ENCODE data around the gene TRIM25.

TRIM25 gene

DNA sequence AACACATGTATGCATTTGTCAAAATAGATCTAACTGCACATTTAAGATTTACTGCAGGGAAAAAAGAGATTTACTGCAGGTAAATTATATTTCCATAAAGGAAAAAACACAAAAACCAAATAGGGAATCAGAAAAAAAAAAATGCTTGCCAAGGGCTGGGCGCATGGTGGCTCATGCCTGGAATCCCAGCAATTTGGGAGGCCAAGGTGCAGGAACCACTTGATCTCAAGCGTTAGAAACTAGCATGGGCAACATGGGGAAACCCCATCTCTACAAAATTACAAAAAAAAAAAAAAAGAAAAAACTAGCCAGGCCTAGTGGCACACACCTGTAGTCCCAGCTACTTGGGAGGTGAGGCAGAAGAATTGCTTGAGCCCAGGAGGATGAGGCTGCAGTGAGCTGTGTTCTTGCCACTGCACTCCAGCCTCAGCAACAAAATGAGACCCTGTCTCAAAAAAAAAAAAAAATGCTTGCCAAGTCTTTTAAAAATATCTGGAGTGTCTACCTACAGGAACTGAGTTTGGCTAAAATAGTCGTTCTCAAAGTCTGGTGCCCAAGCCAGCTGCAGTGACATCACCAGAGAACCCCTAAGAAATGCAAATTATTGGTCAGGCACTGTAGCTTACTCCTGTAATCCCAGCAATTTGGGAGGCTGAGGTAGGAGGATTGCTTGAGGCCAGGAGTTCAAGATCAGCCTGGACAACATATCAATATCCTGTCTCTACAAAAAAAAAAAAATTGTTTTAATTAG, 17.5 kb downstream of the TRIM25 start:
- no peak for DNase-seq (ENCODE audit: low read depth)

GRCh38 chr17:56894859-56895455, 18.9 kb downstream of the TRIM25 start:
- DNase-seq (ENCODE audit: low read depth) = no peak

- no peak for DNase-seq (ENCODE audit: low read depth)
Observed at GRCh38 chr17:56893503-56893902, 20.3 kb downstream of the TRIM25 start.

DNA sequence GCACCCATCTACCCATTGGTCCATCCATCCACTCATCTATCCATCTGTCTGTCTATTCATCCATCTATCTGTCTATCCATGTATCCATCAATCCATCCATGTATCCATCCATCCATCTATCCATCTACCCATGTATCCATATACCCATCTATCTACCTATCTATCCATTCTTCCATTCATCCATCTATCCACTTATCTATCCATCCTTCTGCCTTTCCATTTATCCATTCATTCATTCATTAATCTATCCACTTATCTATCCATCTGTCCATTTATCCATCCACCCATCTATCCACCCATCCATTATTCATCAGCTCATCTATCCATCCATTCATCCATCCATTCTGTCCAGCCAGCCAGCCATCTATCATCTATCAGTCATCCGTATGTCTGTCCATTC, 21.5 kb downstream of the TRIM25 start:
- DNase-seq (ENCODE audit: low read depth) = no peak

DNA sequence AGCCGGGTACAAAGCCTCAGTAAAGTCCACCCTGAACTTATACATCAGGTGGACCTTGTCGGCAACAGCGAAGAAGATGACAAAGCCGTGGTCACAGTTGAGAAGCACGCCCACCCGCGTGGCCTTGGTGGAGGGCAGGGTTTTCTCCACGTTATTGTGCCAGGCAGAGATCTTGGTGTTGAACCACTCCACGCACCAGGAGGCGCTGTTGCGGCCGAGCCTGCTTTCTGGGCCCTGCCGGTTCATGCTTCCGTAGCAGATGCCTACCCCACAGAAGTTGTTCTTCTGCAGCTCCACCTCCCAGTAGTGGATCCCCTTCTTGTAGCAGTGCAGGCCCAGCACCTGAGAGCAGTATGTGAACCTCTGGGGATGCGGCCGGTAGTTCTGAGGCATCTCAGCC, 22.1 kb downstream of the TRIM25 start:
- no peak for DNase-seq (ENCODE audit: low read depth)

GRCh38 chr17:56890906-56891674, 22.8 kb downstream of the TRIM25 start:
- no peak for DNase-seq (ENCODE audit: low read depth)

DNA sequence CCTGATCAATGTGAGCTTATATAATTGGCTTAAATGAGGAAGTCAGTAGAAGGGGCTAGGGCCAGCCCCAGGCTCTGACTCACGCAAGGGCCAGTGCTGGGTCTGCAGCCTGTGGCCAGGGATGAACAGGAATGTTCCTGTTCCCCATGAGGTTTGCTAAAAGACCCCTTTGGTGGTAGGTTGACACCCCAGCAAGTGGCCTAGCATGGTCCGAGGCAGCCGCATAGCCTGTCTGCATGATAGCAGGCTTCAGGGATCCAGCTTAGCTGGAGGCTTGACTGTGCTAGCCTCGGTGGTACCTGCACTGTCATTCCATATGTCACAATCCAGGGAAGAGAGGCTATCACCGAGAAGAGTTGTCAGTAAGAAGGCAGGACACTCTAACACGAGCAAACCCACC, 23.5 kb downstream of the TRIM25 start:
- no peak for DNase-seq (ENCODE audit: low read depth)

DNA sequence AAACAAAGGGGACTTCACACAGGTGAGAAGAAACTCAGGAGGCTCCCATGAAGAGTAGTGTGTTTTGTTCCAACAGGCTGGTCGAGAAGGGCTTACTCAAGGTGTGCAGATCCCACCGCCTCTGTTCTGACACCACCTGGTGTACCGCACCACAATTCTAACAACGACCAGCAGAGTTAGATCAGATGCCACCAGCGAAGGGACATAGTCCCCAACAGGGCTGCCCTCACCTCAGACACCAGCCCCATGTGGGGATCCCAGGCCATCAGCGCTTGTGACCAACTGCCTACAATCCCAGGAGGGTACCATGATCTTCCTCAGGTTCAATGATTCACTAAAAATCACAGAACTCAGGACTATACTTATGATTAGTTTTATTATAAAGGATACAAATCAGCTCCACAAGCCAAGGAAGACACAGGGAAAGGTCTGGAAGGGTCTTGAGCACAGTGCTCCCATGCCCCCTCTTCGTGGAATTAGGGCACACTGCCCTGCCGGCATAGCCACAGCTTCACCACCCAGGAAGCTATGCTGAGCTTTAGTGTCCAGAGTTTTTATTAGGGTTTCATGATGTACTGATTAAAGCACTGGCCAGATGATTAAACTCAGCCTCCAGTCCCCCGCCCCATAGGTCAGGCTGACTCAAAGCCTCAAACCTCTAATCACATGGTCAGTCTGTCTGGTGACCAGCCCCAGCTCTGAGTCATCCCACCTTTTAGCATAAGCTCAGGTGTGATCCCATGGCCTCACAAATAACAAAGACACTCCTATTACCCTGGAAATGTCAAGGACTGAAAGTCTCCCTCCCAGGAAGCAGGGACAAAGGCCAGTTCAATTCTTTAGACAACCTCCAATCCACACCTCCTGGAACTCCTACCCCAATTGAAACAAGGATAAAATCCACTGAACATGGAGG, 26.0 kb downstream of the TRIM25 start:
- no peak for DNase-seq (ENCODE audit: low read depth)

GRCh38 chr17:56887105-56887504, 26.7 kb downstream of the TRIM25 start:
- DNase-seq (ENCODE audit: low read depth) = no peak

- DNase-seq (ENCODE audit: low read depth) = no peak
Observed at GRCh38 chr17:56886288-56886731, 27.5 kb downstream of the TRIM25 start.

DNA sequence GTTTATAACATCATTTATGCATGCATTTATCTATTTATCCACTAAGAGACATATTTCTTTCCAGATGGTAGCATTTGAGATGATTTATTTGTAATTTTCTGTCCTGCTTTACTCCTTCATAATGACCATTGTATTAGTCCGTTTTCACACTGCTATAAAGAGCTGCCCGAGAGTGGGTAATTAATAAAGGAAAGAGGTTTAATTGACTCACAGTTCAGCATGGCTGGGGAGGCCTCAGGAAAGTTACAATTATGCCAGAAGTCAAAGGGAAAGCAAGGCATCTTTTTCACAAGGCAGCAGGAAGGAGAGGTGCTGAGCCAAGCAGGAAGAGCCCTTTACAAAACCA, 28.6 kb downstream of the TRIM25 start:
- DNase-seq (ENCODE audit: low read depth) = no peak

DNA sequence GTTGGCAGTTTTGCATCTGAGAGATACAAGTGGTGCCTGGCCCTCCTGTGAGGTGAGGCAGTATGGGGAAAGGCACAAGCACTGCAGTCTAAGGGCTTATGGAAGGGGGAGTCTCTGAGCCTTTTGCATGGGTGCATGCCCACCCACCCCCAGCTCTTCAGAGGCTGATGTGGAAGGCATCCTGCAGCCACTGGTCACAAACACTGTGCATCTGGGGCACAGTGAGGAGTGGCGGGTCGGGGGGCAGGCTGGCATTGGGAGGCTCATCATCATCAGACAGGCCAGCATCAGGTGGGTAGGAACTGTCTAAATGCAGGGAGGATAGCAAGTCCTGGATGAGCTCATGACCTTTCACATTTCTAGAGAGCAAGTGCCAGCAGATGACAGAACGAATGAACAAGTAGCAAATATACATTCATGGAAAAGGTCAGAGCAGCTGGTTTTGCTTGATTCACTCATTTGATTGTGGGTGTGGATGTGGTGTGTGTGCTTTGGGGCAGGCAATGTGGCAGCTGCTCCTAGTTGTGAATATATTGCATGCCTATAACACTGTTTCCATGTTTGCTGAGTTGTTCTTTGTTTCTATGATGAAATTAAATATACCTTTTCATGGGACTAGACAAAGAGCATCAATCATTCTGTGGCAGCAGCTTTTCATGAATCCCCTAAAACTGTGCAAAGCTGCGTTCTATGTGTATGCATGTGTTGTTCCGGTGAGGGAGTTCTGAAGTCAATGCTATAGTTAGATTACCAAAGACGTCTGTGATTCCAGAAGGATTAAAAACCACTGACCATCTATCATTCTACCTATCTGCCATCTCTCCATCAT, 29.2 kb downstream of the TRIM25 start:
- no peak for DNase-seq (ENCODE audit: low read depth)

DNA sequence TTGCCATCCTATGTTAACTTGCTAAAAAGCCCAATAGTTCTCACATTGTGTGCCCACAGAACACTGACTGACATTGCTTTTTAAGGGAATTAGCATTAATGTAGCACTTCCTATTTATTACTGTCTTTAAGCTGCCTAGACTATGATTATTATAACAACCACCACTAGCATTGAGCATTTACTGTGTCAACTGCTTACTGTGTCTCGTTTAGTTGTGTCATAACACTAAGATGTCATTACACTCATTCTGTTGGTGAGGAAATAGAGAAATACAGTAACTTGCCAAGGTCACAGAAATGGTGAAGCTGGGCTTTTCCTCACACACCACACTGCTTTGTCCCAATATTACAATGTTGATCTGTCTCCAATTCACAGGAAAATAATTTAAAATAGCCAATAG, 30.2 kb downstream of the TRIM25 start:
- DNase-seq (ENCODE audit: low read depth) = no peak

DNA sequence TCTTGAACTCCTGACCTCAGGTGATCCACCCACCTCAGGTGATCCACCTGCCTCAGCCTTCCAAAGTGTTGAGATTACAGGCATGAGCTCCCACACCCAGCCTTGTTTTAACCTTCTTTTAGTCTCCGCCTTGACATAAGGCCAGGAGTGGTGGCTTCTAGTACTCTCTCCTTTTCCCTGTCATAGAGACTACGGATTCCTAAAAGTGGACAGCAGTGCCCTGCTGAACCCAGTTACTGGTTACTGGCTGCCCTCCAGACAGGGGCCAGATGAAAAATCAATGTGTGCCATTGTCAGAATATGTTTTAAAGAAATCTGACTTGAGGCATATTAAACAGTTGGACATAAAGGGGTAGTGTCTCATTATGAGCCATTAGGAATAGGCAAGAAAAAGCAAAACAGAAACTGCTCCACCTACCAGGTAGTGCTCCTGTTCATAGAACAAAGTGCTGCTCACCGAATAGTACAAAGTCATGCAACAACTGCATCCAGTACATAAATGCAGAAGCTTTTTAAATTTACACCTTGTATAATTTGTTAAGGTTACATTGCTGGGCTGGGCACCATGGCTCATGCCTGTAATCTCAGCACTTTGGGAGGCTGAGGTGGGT, 32.1 kb downstream of the TRIM25 start:
- no peak for DNase-seq (ENCODE audit: low read depth)

DNA sequence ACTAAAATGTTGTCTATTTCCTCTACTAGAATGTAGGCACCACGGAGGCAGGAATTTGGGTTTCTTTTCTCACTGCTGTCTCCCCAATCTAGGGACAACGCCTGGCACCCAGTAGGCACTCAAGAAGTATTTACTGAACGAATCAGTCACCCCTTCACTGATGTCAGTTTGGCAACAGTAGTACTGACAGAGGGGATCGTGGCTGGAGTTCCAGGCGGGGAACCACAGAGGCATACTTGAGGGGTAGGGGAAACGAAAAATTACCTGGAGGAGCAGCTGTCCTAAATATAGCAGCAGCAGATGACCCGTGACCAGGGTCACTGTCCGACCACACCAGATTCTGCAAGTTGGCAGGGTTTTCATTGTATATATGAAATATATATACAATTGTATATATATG, 33.3 kb downstream of the TRIM25 start:
- DNase-seq (ENCODE audit: low read depth) = no peak

DNA sequence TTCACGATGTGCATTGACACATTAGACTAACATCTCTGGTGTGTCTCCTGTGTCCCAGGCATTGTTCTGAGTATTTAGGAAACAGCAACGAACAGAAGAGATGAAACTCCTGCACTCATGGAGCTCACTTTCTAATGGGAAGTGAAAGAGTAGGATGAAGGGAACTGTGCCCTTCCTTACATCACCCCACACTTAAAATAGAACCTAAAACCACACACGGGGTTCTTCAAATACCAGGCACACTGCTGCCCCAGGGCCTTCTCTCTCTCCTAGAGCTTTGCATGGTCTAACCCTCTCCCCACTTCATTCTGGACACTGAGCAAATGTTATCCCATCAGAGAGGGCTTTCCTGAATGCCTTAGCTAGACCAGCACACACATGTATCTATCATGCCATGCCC, 33.7 kb downstream of the TRIM25 start:
- DNase-seq (ENCODE audit: low read depth) = no peak

DNA sequence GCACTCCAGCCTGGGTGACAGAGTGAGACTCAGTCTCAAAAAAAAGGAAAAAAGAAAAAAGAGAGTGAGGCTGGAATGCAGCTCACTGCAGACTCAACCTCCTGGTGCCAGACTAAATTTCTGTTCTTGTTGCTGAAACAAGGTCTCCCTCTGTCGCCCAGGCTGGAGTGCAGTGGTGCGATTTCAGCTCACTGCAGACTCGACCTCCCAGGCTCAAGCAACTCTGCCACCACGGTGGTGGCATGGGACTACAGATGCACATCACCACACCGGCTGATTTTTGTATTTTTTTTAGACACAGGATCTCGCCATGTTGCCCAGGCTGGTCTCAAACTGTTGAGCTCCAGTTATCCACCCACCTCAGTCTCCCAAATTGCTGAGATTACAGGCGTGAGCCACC, 34.6 kb downstream of the TRIM25 start:
- no peak for DNase-seq (ENCODE audit: low read depth)

DNA sequence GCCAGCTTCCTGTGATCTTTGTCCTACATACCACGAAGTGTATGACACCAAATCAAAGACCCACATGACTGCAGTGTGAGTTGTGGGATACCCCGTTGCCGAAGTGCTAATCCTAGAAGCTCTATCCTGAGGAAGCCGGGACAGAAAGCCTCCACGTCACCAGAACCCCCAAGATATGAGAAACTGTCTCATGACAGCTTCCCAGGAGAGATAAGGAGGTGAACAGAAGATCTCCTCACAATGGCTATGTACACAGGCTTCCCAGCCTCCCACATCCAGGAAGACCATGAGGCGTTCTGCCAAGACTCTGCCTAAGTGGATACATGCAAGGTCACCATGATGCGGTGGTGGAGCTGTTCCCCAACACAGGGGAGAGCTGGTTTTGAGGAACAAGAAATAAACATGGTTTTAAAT, 37.1 kb downstream of the TRIM25 start:
- no peak for DNase-seq (ENCODE audit: low read depth)

DNA sequence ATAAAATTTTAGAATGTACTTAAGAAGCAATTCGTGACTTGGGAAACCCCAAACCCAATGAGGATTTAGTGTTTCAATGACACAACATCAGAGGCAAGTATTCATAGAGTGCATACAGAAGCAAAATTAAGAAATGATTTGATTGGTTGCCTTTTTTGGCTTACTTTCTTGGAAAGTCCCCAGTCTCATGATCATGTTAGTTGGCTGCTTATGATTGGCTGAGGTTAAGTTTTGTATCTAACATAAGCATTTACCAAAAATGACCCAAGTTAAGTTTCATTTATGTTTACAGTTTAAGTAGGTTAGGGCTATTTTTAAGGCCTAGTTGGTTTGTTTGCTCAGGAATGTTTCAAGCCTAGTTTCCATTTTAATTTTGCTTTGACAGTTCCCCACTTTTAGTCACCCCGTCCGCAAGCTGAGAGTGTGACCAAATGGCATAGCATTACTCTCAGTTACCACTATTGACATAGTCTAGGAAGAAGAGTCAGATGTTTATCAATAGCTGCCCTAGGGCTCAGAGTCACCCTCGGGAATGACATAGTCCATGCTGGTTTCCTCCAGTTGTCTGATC, 43.7 kb downstream of the TRIM25 start:
- no peak for DNase-seq (ENCODE audit: low read depth)

GRCh38 chr17:56868716-56869115, 45.1 kb downstream of the TRIM25 start:
- DNase-seq (ENCODE audit: low read depth) = no peak
